Upper lobe of right lung (tissue), 1 donor: ENCODE measurements around the gene ATP5F1B. TPM values are rescaled to one million over a fixed set of nuclear protein-coding genes. Genes with fewer than 3 reads are reported as not detected.

Source experiments
- ATAC-seq: fragments of 200-7000 bp; cut with Tn5 transposase; one replicate; pipeline ENCODE4 v1.9.1; 2020; ENCODE audit warnings: mild to moderate bottlenecking, moderate library complexity
- DNase-seq: peaks from one replicate; pipeline ENCODE4 v3.0.0-alpha.2; 2020
- H3K27ac ChIP-seq: fragments of 200-600 bp; one replicate; pipeline ENCODE4 v1.8.0; 2022
- H3K27me3 ChIP-seq: fragments of 200-600 bp; one replicate; pipeline ENCODE4 v1.8.0; 2022; ENCODE audit warnings: mild to moderate bottlenecking
- H3K36me3 ChIP-seq: fragments of 200-600 bp; one replicate; pipeline ENCODE4 v1.8.0; 2022
- H3K4me1 ChIP-seq: fragments of 200-600 bp; one replicate; pipeline ENCODE4 v1.8.0; 2022
- H3K4me3 ChIP-seq: fragments of 200-600 bp; one replicate; pipeline ENCODE4 v1.8.0; 2022; ENCODE audit warnings: mild to moderate bottlenecking
- H3K9me3 ChIP-seq: fragments of 200-600 bp; one replicate; pipeline ENCODE4 v1.8.0; 2022
- CTCF ChIP-seq: fragments of 200-600 bp; IDR thresholded peaks from one replicate; pipeline ENCODE4 v1.8.0; 2022; ENCODE audit warnings: antibody characterized with exemption
- intact Hi-C: fragments of 100-400 bp; cut with DNase I; formaldehyde crosslinking; loops from one replicate; pipeline ENCODE4 v1.11.0; 2022
- total RNA-seq: library from RNA; stranded (reverse); fragmentation: NEBNext Ultra II Directional; extraction: Animal tissue kit (Norgen Biotek cat#: 25700); gene quantifications from one replicate; pipeline ENCODE4 v1.2.1, GENCODE V29; 2021
- donor health status: DM: no; HTN: yes; CAD: no; lungs with severe emphysema.

The ATP5F1B gene
- total RNA-seq, 1 donor from 2014 or later: 338 TPM

GRCh38 chr12:56593909-56594621, 51.7 kb downstream of the ATP5F1B start:
- intact Hi-C loops: no loop called here
- no peaks in the 10 kb centered on the region for H3K9me3 ChIP-seq
- TF ChIP-seq CTCF: peak; percentile 73
- peaks cover 9% of the 10 kb centered on the region for H3K4me1 ChIP-seq
- DNase-seq (peak; percentile 68), ATAC-seq (peak; percentile 86)
- H3K4me3 ChIP-seq: no peak overlapping the region
- no peaks in the 10 kb centered on the region for H3K27me3 ChIP-seq
- H3K27ac ChIP-seq: peak overlapping the region; percentile 44
- peaks cover 62% of the 10 kb centered on the region for H3K36me3 ChIP-seq

- DNase-seq (no peak), ATAC-seq (peak; percentile 2)
- Histone ChIP-seq H3K36me3 (peaks cover 64% of the 10 kb centered on the region), H3K4me1 (peaks cover 9% of the 10 kb centered on the region), H3K4me3 (no peak overlapping the region), H3K27me3 (no peaks in the 10 kb centered on the region), H3K9me3 (no peaks in the 10 kb centered on the region), H3K27ac (peak overlapping the region; percentile 40)
- intact Hi-C loops: no loop called here
- TF ChIP-seq CTCF: no peak
Observed at GRCh38 chr12:56591961-56592360, 53.8 kb downstream of the ATP5F1B start.

- intact Hi-C loops: no loop called here
- DNase-seq (no peak), ATAC-seq (no peak)
- Histone ChIP-seq H3K9me3 (no peaks in the 10 kb centered on the region), H3K4me3 (no peak overlapping the region), H3K27ac (no peak overlapping the region), H3K27me3 (no peaks in the 10 kb centered on the region), H3K4me1 (peaks cover 9% of the 10 kb centered on the region), H3K36me3 (peaks cover 63% of the 10 kb centered on the region)
- TF ChIP-seq CTCF: no peak
Observed at GRCh38 chr12:56591126-56591525, 54.7 kb downstream of the ATP5F1B start.

- H3K27ac ChIP-seq: no peak overlapping the region
- peaks cover 63% of the 10 kb centered on the region for H3K36me3 ChIP-seq
- no peak overlapping the region for H3K4me3 ChIP-seq
- H3K4me1 ChIP-seq: peaks cover 9% of the 10 kb centered on the region
- no peaks in the 10 kb centered on the region for H3K9me3 ChIP-seq
- intact Hi-C loops: no loop called here
- DNase-seq: no peak
- ATAC-seq: no peak
- peak; percentile 8 for TF ChIP-seq CTCF
- no peaks in the 10 kb centered on the region for H3K27me3 ChIP-seq
Observed at GRCh38 chr12:56590237-56590830, 55.5 kb downstream of the ATP5F1B start.

GRCh38 chr12:56589783-56590182, 56.0 kb downstream of the ATP5F1B start:
- no peak for TF ChIP-seq CTCF
- no peak overlapping the region for H3K27ac ChIP-seq
- no peak for ATAC-seq
- DNase-seq: no peak
- H3K4me3 ChIP-seq: no peak overlapping the region
- H3K36me3 ChIP-seq: peaks cover 63% of the 10 kb centered on the region
- no peaks in the 10 kb centered on the region for H3K27me3 ChIP-seq
- no peaks in the 10 kb centered on the region for H3K9me3 ChIP-seq
- H3K4me1 ChIP-seq: peaks cover 9% of the 10 kb centered on the region
- intact Hi-C loops: no loop called here

Other genes starting within 250 kb of the ATP5F1B start
- 9.8 TPM for gene TIMELESS, start 196.6 kb downstream of the ATP5F1B start, total RNA-seq
- gene MIP, start 191.3 kb downstream of the ATP5F1B start, total RNA-seq: not detected
- gene SPRYD4, start 177.4 kb downstream of the ATP5F1B start, total RNA-seq: 3.2 TPM
- gene GLS2, start 157.8 kb downstream of the ATP5F1B start, total RNA-seq: 5.5 TPM
- gene RBMS2, start 124.2 kb downstream of the ATP5F1B start, total RNA-seq: 142 TPM
- 98.5 TPM for gene BAZ2A, start 15.7 kb downstream of the ATP5F1B start, total RNA-seq
- 168 TPM for gene PTGES3, start 42.3 kb upstream of the ATP5F1B start, total RNA-seq
- gene NACA, start 79.3 kb upstream of the ATP5F1B start, total RNA-seq: 665 TPM
- gene PRIM1, start 106.3 kb upstream of the ATP5F1B start, total RNA-seq: 9.3 TPM
- 67.4 TPM for gene HSD17B6, start 117.3 kb upstream of the ATP5F1B start, total RNA-seq